Measurements from ENCODE around the gene CINP. TPM values are rescaled to one million over a fixed set of nuclear protein-coding genes. Genes with fewer than 3 reads are reported as not detected.

Gene CINP
- 41.4 and 42.5 TPM in 2 replicates for total RNA-seq

GRCh38 chr14:102362545-102363181 lies at the start of gene CINP, which contains the start of gene TECPR2:
Gene CINP, minus strand, starts transcription at chr14:102362890. Its CDS starts 39 bp downstream, at chr14:102362851.
Gene TECPR2, plus strand, starts transcription at chr14:102362941. Its CDS starts 13,781 bp downstream, at chr14:102376722.

DNA sequence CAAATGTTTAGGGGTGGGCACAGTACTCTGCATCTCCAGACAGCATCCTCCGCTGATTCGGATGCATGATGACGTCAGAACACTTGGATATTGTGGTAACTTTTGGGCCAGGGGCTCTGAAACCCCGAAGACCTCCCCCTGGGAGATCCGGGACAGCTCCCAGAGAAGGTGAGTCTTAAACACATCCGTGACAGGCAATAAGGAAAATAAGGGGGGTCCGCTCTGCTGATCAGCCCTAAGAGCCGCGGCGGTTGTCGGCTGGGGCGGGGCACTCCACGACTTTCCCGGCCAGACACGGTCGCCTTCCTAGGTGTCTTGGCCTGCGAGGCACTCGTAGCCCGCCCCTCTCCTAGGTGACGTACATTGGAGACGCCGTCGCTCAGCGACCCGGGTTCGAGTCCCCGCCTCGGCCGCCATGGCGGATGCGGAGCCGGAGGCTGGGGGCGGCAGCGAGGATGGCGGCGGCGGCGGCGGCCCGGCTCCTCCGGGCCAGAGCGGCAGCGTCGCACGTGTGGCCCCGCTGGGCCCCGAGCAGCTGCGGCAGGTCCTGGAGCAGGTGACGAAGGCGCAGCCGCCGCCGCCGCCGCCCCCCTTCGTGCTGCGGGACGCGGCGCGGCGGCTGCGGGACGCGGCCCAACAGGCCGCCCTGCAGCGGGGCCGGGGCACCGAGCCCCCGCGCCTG lies 43.2 kb downstream of the CINP start, which contains the start of gene ZNF839:
Gene ZNF839, plus strand, starts transcription at position 396 of the 682 bp plus-strand sequence. Its CDS starts 20 bp downstream, at position 416.

DNA sequence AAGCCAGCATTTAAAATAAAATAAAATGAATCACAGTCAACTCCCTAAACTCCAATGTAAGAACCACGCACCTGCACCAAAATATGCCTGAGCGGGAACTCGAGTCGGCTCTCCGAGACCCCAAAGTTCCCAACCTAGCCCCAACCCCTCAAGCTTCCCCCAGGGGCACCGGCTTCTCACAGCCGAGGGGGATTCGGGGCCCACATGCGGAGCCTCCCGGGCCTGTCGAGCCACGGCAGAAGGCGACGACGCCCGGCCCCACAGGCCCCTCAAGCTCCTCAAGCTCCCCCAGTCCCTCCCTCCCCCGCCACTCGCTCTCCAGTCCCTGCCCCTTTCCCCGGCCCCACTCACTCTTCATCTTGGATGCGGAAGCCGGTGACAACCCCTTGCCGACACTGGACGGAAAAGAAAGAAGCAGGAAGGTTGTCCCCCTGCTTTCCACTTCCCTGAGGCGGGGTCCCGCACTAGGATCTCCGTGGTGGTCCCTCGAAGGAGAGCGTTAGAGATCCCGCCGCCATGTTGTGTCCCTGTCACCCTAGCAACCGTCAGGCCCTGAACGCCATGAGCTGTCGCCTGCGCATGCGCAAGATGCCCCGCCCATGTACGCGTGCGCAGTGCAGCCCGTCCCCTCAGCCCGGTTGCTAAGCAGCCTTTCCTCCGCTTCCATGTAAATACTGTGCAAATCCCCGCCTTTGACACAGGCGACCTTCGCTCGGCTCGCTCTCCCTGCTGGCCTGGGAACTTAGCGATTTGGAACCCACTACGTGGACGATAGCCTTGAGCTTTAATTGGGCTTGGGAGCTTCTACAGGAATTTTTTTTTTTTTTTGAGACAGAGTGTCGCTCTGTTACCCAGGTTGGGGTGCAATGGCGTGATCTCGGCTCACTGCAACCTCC lies 57.8 kb downstream of the CINP start, which contains the start of gene MOK:
Gene MOK, minus strand, starts transcription at position 554 of the 896 bp plus-strand sequence. Its CDS starts 196 bp downstream, at position 358.

Other genes starting within 250 kb of the CINP start
- gene WDR20, start 223.0 kb downstream of the CINP start, total RNA-seq = 15.4 and 16.7 TPM in 2 replicates
- gene MOK, start 57.7 kb downstream of the CINP start, total RNA-seq = 1.3 and 3.1 TPM in 2 replicates
- 5.2 and 7.2 TPM in 2 replicates for gene ZNF839, start 43.1 kb downstream of the CINP start, total RNA-seq
- gene TECPR2, start 51 bp upstream of the CINP start, total RNA-seq = 10.4 and 12.6 TPM in 2 replicates
- 3.4 and 3.6 TPM in 2 replicates for gene ANKRD9, start 146.9 kb upstream of the CINP start, total RNA-seq
- gene RCOR1, start 229.8 kb upstream of the CINP start, total RNA-seq = 10.6 and 12.2 TPM in 2 replicates

All from dermis lymphatic vessel endothelial cell (primary cell).